Tibial nerve (tissue), 3 donors: ENCODE results near the gene TTYH1.

Experiments
- POLR2A ChIP-seq, 2 donors: fragments of 450-650 bp; IDR thresholded peaks; one replicate each; pipeline ENCODE4 v1.6.1; 2017; ENCODE audit warnings: antibody characterized with exemption in 2 of 2, mild to moderate bottlenecking in 2 of 2, moderate library complexity in 2 of 2
- TF ChIP-seq, protein P1 (sequence below), 5 experiments: fragments of 200-600 bp in 3 of 5; fragments of 450-650 bp in 2 of 5; sonication (generic) in 3 of 5; IDR thresholded peaks; one replicate each; pipeline ENCODE4 v1.5.1; 2016 to 2019; ENCODE audit warnings: antibody characterized with exemption in 5 of 5, mild to moderate bottlenecking in 3 of 5, moderate library complexity in 2 of 5

- TF ChIP-seq, protein P1, sequence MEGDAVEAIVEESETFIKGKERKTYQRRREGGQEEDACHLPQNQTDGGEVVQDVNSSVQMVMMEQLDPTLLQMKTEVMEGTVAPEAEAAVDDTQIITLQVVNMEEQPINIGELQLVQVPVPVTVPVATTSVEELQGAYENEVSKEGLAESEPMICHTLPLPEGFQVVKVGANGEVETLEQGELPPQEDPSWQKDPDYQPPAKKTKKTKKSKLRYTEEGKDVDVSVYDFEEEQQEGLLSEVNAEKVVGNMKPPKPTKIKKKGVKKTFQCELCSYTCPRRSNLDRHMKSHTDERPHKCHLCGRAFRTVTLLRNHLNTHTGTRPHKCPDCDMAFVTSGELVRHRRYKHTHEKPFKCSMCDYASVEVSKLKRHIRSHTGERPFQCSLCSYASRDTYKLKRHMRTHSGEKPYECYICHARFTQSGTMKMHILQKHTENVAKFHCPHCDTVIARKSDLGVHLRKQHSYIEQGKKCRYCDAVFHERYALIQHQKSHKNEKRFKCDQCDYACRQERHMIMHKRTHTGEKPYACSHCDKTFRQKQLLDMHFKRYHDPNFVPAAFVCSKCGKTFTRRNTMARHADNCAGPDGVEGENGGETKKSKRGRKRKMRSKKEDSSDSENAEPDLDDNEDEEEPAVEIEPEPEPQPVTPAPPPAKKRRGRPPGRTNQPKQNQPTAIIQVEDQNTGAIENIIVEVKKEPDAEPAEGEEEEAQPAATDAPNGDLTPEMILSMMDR (IDR thresholded peaks at IDR 0.05) = no peak
- no peak for TF ChIP-seq POLR2A (IDR thresholded peaks at IDR 0.05)
Measured at GRCh38 chr19:54412877-54413276, 2.4 kb upstream of the TTYH1 start.
